ENCODE measurements around the gene IGF1R. TPM values are rescaled to one million over a fixed set of nuclear protein-coding genes. Genes with fewer than 3 reads are reported as not detected.
A peak's percentile ranks its signal among the peaks of the same experiment; 100 is the strongest.

Gene IGF1R
- total and polyA plus RNA-seq, 2 donors (not counting 3 experiments of a cell fraction or from before 2014, with no cell fraction given): 16.1 to 59.1 TPM

DNA sequence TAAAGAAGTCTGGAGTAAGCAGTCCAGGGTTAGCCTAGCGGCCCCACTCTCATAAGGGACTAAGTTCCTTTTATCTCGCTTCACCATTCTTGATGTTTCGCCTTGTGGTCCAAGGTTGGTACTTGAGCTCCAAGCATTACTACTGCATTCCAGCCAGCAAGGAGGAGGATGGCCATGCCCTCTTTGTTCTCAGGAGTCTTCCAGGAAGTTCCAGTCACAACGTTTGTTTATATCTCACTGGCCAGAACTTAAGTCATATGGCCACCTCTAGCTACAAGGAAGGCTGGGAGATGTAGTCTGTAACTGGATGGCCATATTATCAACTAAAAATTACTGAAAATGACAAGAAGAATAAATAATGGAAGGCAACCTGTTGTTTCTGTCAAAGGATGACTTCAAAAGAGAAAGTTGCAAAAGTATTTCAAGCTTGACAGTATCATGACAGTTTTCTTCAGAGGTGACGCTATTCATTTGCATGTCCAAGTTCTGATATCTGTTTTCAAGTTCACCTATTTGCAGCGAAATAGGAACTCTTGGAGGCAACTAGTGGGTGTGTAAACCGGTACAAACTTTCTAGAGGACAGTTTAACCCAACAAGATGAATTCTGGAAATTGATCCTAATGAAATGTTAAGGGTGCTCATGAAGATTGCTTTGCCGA is 240.6 kb downstream of the IGF1R start:
- dilution Hi-C loops (cut with MboI; ENCODE audit: extremely low pct_ligation_motif_present, low sequenced_read_pairs) (loop anchor here (25.0 kb wide), 1 partner anchor 227 kb away; no protein-coding TSS in a partner anchor), intact Hi-C loops (cut with micrococcal nuclease) (no loop called here)
- H3K79me2 ChIP-seq (ENCODE audit: control insufficient read depth, insufficient read depth, low read length): no peaks in the 10 kb centered on the region
- H4K20me1 ChIP-seq (replicated peaks; ENCODE audit: control insufficient read depth, extremely low read depth, insufficient read depth, low read length): no peaks in the 10 kb centered on the region
- no peak overlapping the region for H3K27ac ChIP-seq (ENCODE audit: insufficient read depth, low read depth, low read length)
- POLR2A ChIA-PET: no interaction called here
- peak overlapping the region; percentile 2 for H2AFZ ChIP-seq (ENCODE audit: low read depth, low read length)
- DNase-seq (ENCODE audit: low read depth, low spot score) (peak; percentile 60), FAIRE-seq (peak; percentile 88)
- no peak overlapping the region for H3K9ac ChIP-seq (replicated peaks; ENCODE audit: extremely low read depth, insufficient read depth, low read length)
- H3K9me3 ChIP-seq (replicated peaks; ENCODE audit: control insufficient read depth, insufficient read depth, low read length): no peaks in the 10 kb centered on the region
- no peak overlapping the region for H3K4me3 ChIP-seq (replicated peaks in 1 of 3; ENCODE audit: insufficient read depth in 1 of 3, low read depth in 1 of 3, low read length in 3 of 3)
- CTCF ChIA-PET: interaction anchor here (0.9 to 1.7 kb wide), 5 partner anchors 18 to 370 kb away, joined by 4 to 5 read pairs (median 5); no protein-coding TSS in a partner anchor
- peaks cover 26% of the 10 kb centered on the region for H3K4me1 ChIP-seq (ENCODE audit: control insufficient read depth, extremely low read depth, insufficient read depth, low read length)
- H3K27me3 ChIP-seq (ENCODE audit: control insufficient read depth in 2 of 2, insufficient read depth in 2 of 2, low read length in 2 of 2): no peaks in the 10 kb centered on the region
- no peaks in the 10 kb centered on the region for H3K9me1 ChIP-seq (replicated peaks; ENCODE audit: control insufficient read depth, extremely low read depth, insufficient read depth, low read length)
- TF ChIP-seq POLR2AphosphoS5 (IDR thresholded peaks at IDR 0.05; ENCODE audit: insufficient read depth, low read depth, low read length) (no peak), MYC (IDR thresholded peaks at IDR 0.05; ENCODE audit: low read depth, low read length) (no peak), JUN (IDR thresholded peaks at IDR 0.05; ENCODE audit: borderline replicate concordance, insufficient read depth, insufficient read length, low read depth) (no peak), POLR2A (IDR thresholded peaks at IDR 0.05; ENCODE audit: low read depth, low read length) (no peak), FOS (IDR thresholded peaks at IDR 0.05; ENCODE audit: borderline replicate concordance, insufficient read depth, low read length) (no peak), GATA2 (IDR thresholded peaks at IDR 0.05; ENCODE audit: insufficient read depth, insufficient read length, low read depth, low read length) (no peak), EZH2 (IDR thresholded peaks at IDR 0.05; ENCODE audit: borderline replicate concordance, low read depth, low read length, severe bottlenecking) (no peak)
- TF ChIP-seq, protein P1, sequence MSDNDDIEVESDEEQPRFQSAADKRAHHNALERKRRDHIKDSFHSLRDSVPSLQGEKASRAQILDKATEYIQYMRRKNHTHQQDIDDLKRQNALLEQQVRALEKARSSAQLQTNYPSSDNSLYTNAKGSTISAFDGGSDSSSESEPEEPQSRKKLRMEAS (IDR thresholded peaks at IDR 0.05; ENCODE audit: insufficient read depth, insufficient read length): no peak
- TF ChIP-seq, protein P2, sequence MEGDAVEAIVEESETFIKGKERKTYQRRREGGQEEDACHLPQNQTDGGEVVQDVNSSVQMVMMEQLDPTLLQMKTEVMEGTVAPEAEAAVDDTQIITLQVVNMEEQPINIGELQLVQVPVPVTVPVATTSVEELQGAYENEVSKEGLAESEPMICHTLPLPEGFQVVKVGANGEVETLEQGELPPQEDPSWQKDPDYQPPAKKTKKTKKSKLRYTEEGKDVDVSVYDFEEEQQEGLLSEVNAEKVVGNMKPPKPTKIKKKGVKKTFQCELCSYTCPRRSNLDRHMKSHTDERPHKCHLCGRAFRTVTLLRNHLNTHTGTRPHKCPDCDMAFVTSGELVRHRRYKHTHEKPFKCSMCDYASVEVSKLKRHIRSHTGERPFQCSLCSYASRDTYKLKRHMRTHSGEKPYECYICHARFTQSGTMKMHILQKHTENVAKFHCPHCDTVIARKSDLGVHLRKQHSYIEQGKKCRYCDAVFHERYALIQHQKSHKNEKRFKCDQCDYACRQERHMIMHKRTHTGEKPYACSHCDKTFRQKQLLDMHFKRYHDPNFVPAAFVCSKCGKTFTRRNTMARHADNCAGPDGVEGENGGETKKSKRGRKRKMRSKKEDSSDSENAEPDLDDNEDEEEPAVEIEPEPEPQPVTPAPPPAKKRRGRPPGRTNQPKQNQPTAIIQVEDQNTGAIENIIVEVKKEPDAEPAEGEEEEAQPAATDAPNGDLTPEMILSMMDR (IDR thresholded peaks at IDR 0.05; ENCODE audit: extremely low read depth in 1 of 2, insufficient read depth in 1 of 2, low read depth in 1 of 2, low read length in 2 of 2): no peak
- H3K36me3 ChIP-seq (ENCODE audit: control insufficient read depth in 2 of 2, extremely low read depth in 1 of 2, insufficient read depth in 2 of 2, low read length in 2 of 2): no peaks in the 10 kb centered on the region
- no peak overlapping the region for H3K4me2 ChIP-seq (ENCODE audit: insufficient read depth, low read length)
- BruUV-seq (replicated peaks): no TSS peak
